Endodermal cell (in vitro differentiated cells): ENCODE measurements around the gene TESK2. TPM values are rescaled to one million over a fixed set of nuclear protein-coding genes. Genes with fewer than 3 reads are reported as not detected.

Experiments used
- DNase-seq: peaks from one replicate; pipeline ENCODE4 v3.0.0-alpha.2; 2017
- H3K27ac ChIP-seq: 2 replicates; pipeline ENCODE4 v1.5.1; 2013; ENCODE audit warnings: mild to moderate bottlenecking, low read depth, low read length, moderate library complexity
- H3K27me3 ChIP-seq: 2 replicates; pipeline ENCODE4 v1.6.1; 2013; ENCODE audit warnings: mild to moderate bottlenecking, low read length, moderate library complexity; ENCODE audit not compliant: insufficient read depth, control insufficient read depth, poor library complexity, severe bottlenecking
- H3K36me3 ChIP-seq: 2 replicates; pipeline ENCODE4 v1.7.0; 2013; ENCODE audit warnings: mild to moderate bottlenecking, low read length, moderate library complexity; ENCODE audit not compliant: control insufficient read depth, insufficient read depth
- H3K4me1 ChIP-seq: one replicate; pipeline ENCODE4 v1.7.0; 2013; ENCODE audit warnings: low read length; ENCODE audit not compliant: control insufficient read depth, insufficient read depth
- H3K4me3 ChIP-seq: 2 replicates; pipeline ENCODE4 v1.5.1; 2013; ENCODE audit warnings: mild to moderate bottlenecking, low read length, moderate library complexity
- H3K9ac ChIP-seq: 2 replicates; pipeline ENCODE4 v1.6.1; 2013; ENCODE audit warnings: mild to moderate bottlenecking, low read length, moderate library complexity; ENCODE audit not compliant: poor library complexity, severe bottlenecking; ENCODE audit errors: extremely low read depth
- H3K9me3 ChIP-seq: 2 replicates; pipeline ENCODE4 v1.6.1; 2013; ENCODE audit warnings: mild to moderate bottlenecking, low read length, moderate library complexity; ENCODE audit not compliant: control insufficient read depth
- H3K27ac Mint-ChIP-seq: 2 replicates; pipeline ENCODE4 v1.8.0; 2020; ENCODE audit warnings: mixed read lengths
- H3K27me3 Mint-ChIP-seq: 2 replicates; pipeline ENCODE4 v1.8.0; 2021; ENCODE audit warnings: mild to moderate bottlenecking, mixed read lengths; ENCODE audit not compliant: insufficient read depth
- H3K36me3 Mint-ChIP-seq: 2 replicates; pipeline ENCODE4 v1.8.0; 2020; ENCODE audit warnings: low read depth, mixed read lengths
- H3K4me1 Mint-ChIP-seq: 2 replicates; pipeline ENCODE4 v1.8.0; 2020; ENCODE audit warnings: mixed read lengths
- H3K4me3 Mint-ChIP-seq: 2 replicates; pipeline ENCODE4 v1.8.0; 2020; ENCODE audit warnings: mild to moderate bottlenecking, moderate library complexity, mixed read lengths
- H3K9me3 Mint-ChIP-seq: 2 replicates; pipeline ENCODE4 v1.8.0; 2020; ENCODE audit warnings: mild to moderate bottlenecking, mixed read lengths
- CTCF ChIP-seq: fragments of 200-600 bp; sonication (generic); conservative IDR thresholded peaks from 2 replicates; pipeline ENCODE4 v1.5.0; 2021; ENCODE audit warnings: antibody characterized with exemption, mild to moderate bottlenecking
- WGBS, 2 experiments: methylation state at CpG; one replicate each; pipeline versions ENCODE4 v1.1.5 to v1.1.7; 2013; ENCODE audit warnings: missing lambda C conversion rate in 2 of 2, mixed read lengths in 1 of 2; ENCODE audit not compliant: insufficient coverage in 1 of 2, insufficient read length in 1 of 2; 5-methylcytosine and 5-hydroxymethylcytosine counted together
- total RNA-seq, 2 donors: library from RNA; stranded (reverse); fragmentation: NEBNext Ultra II Directional in 1 of 2; extraction: Animal tissue kit (Norgen Biotek cat#: 25700) in 1 of 2; gene quantifications; 2 replicates in 1 of 2; 3 replicates in 1 of 2; pipeline ENCODE4 v1.2.1, GENCODE V29; 2021

TESK2 gene
- total RNA-seq, 2 donors from 2014 or later, result 9.7 to 10.3 TPM

DNA sequence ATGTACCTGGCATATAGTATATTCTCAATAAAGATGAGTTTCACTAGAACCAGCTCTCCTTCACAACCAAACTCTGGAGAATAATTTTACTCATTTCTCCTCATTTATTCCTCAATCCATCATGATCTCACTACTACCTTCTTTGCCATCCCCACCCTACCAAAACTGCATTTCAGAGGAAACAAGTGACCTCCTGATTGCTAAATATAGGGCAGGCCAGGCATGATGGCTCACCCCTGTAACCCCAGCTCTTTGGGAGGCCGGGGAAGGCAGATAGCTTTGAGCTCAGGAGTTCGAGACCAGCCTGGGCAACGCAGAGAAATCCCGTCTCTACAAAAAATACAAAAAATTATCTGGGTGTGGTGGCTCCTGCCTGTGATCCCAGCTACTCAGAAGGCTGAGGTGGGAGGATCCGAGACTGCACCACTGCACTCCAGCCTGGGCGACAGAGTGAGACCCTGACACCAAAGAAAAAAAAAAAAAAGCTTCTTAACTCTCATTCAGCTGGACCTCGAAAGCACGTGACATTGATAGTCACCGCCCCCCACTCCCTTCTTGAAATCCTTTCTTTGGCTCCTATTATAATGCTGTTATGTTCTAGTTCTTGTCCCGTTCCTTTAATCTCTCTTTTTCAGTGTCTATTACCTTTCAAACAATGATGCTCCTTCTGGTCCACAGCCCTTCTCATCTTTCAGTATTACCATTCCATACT lies 2.1 kb downstream of the TESK2 start:
- H3K4me1 ChIP-seq, result no peaks in the 10 kb centered on the region
- no peak overlapping the region for H3K27ac ChIP-seq
- no peak overlapping the region for H3K9ac ChIP-seq
- H3K36me3 ChIP-seq, result no peaks in the 10 kb centered on the region
- Mint-ChIP-seq H3K27ac (no peak overlapping the region), H3K36me3 (no peaks in the 10 kb centered on the region), H3K27me3 (peaks cover 4% of the 10 kb centered on the region), H3K4me3 (no peak overlapping the region), H3K4me1 (peaks cover 6% of the 10 kb centered on the region), H3K9me3 (no peaks in the 10 kb centered on the region)
- 66 to 83% methylated on average over 4 to 10 of the region's 10 CpGs for WGBS, 2 experiments
- peaks cover 7% of the 10 kb centered on the region for H3K27me3 ChIP-seq
- DNase-seq, result no peak
- TF ChIP-seq CTCF, result no peak
- H3K9me3 ChIP-seq, result no peaks in the 10 kb centered on the region
- peak overlapping the region; percentile 86 for H3K4me3 ChIP-seq

GRCh38 chr1:45485949-45486348 lies 5.0 kb downstream of the TESK2 start:
- Histone ChIP-seq H3K9ac (no peak overlapping the region), H3K9me3 (no peaks in the 10 kb centered on the region), H3K27ac (no peak overlapping the region), H3K36me3 (no peaks in the 10 kb centered on the region), H3K4me1 (no peaks in the 10 kb centered on the region), H3K27me3 (peaks cover 7% of the 10 kb centered on the region), H3K4me3 (no peak overlapping the region)
- no peak for TF ChIP-seq CTCF
- Mint-ChIP-seq H3K4me3 (no peak overlapping the region), H3K27ac (no peak overlapping the region), H3K27me3 (peaks cover 4% of the 10 kb centered on the region), H3K4me1 (peaks cover 6% of the 10 kb centered on the region), H3K36me3 (no peaks in the 10 kb centered on the region), H3K9me3 (peaks cover 1% of the 10 kb centered on the region)
- no peak for DNase-seq

DNA sequence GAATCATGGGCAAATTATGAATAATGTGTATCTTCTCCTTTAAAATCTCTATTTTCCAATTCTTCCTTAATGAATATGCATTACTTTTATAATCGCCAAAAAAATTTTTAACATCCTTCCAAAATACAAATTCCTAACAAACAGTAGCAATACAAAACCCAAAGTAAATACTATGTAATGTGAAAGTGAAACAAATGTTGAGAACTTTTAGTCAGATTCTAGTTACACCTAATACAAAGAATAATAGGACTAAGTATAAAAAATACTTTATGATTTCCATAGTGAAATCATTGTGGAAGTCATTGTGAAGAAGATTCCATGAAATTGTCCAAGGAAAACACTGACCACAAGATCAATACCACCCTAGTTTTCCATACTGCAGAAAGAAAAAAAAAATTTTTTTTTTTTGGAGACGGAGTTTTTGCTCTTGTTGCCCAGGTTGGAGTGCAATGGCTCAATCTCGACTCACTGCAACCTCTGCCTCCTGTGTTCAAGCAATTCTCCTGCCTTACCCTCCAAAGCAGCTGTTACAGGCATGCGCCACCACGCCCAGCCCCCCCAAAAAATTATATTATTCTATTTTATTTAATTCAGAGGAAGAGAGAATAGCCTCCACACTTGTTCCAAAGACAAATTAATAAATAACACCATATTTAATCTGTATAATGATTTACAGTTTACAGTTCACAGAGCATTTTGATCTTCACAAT lies 11.8 kb downstream of the TESK2 start:
- 86% methylated on average over 5 of the region's 5 CpGs; no CpG with 5 or more reads in 1 of the 2 experiments for WGBS, 2 experiments
- Mint-ChIP-seq H3K4me1 (no peaks in the 10 kb centered on the region), H3K36me3 (no peaks in the 10 kb centered on the region), H3K27me3 (no peaks in the 10 kb centered on the region), H3K4me3 (no peak overlapping the region), H3K27ac (no peak overlapping the region), H3K9me3 (peaks cover 1% of the 10 kb centered on the region)
- Histone ChIP-seq H3K9ac (no peak overlapping the region), H3K4me1 (no peaks in the 10 kb centered on the region), H3K36me3 (no peaks in the 10 kb centered on the region), H3K27ac (no peak overlapping the region), H3K27me3 (no peaks in the 10 kb centered on the region), H3K9me3 (no peaks in the 10 kb centered on the region), H3K4me3 (no peak overlapping the region)
- DNase-seq, result no peak
- no peak for TF ChIP-seq CTCF
